ENCODE measurements around the gene CALHM5. TPM values are rescaled to one million over a fixed set of nuclear protein-coding genes. Genes with fewer than 3 reads are reported as not detected.

Gene CALHM5
- total and polyA plus RNA-seq, 10 of the 15 experiments (the other 5 are each of a cell fraction or from before 2014, with no cell fraction given): not detected

DNA sequence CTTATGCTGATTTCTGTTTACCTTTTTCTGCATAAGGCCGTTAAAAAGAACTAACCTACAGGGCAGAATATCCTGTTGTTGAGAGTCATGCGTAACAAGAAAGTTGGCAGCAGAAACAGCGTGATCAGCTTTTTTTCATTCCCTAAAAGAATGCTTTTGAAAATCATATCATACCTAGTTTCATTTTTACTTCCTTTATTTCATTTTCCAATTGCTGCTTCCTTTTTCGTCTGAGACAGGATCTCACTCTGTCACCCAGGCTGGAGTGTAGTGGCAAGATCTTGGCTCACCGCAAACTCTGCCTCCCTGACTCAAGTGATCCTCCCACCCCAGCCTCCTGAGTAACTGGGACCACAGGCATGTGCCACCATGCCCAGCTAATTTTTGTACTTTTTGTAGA lies 46.2 kb upstream of the CALHM5 start:
- no TSS peak for BruUV-seq (replicated peaks)
- Histone ChIP-seq H3K36me3 (ENCODE audit: control insufficient read depth in 2 of 2, insufficient read depth in 2 of 2, low read length in 1 of 2) (no peaks in the 10 kb centered on the region), H3K79me2 (ENCODE audit: control insufficient read depth, insufficient read depth, low read length) (no peaks in the 10 kb centered on the region), H3K4me3 (no peak overlapping the region), H3K4me1 (ENCODE audit: control insufficient read depth, insufficient read depth, low read length) (peaks cover 17% of the 10 kb centered on the region), H3K4me2 (ENCODE audit: control insufficient read depth, insufficient read depth) (peak overlapping the region; percentile 14; the same call in 1 of the 2 replicates), H3K27ac (ENCODE audit: control insufficient read depth, insufficient read depth) (no peak overlapping the region), H4K20me1 (ENCODE audit: control insufficient read depth, insufficient read depth) (no peaks in the 10 kb centered on the region), H3K9ac (ENCODE audit: control insufficient read depth, insufficient read depth, low read length) (no peak overlapping the region), H2AFZ (ENCODE audit: control insufficient read depth, low read depth, low read length) (no peak overlapping the region), H3K27me3 (replicated peaks in 1 of 2; ENCODE audit: control insufficient read depth in 2 of 2, insufficient read depth in 2 of 2, low read length in 1 of 2) (no peaks in the 10 kb centered on the region; a peak in 2 of 4 replicates), H3K9me3 (replicated peaks; ENCODE audit: control insufficient read depth, insufficient read depth, low read length) (no peaks in the 10 kb centered on the region)
- no peak; the same call in 2 of the 3 replicates for ATAC-seq
- TF ChIP-seq CBX3 (IDR thresholded peaks at IDR 0.05; ENCODE audit: borderline replicate concordance, low read depth) (no peak), BHLHE40 (IDR thresholded peaks at IDR 0.05; ENCODE audit: borderline replicate concordance in 1 of 2, low read depth in 2 of 2, low read length in 1 of 2) (peak; percentile 12 to 17; a peak in 1 of 4 replicates), IKZF2 (IDR thresholded peaks at IDR 0.05) (peak in 1 of 2 experiments; percentile 46; a peak in 1 of 4 replicates), IKZF1 (conservative IDR thresholded peaks at IDR 0.05) (peak; percentile 40)
- CTCF ChIA-PET: no interaction called here
- in situ Hi-C loops (cut with MboI) (no loop called here), intact Hi-C loops (cut with micrococcal nuclease; ENCODE audit: unreplicated experiment) (no loop called here)
- POLR2A ChIA-PET: no interaction called here
- FAIRE-seq: no peak
- RAD21 ChIA-PET (ENCODE audit: unreplicated experiment): no interaction called here
- SMC1A ChIA-PET (ENCODE audit: uncharacterized antibody, unreplicated experiment): interaction anchor here (0.6 kb wide), 1 partner anchor 113 kb away, joined by 3 read pairs; no protein-coding TSS in a partner anchor
- DNase-seq (ENCODE audit: low read depth, low spot score): no peak
- 48% methylated on average over 5 of the region's 5 CpGs for WGBS (ENCODE audit: insufficient coverage, insufficient replicate concordance, low lambda C conversion rate, missing lambda C conversion rate)

- no peak overlapping the region for H3K9ac ChIP-seq (ENCODE audit: control insufficient read depth, insufficient read depth, low read length)
- peaks cover 17% of the 10 kb centered on the region for H3K4me1 ChIP-seq (ENCODE audit: control insufficient read depth, insufficient read depth, low read length)
- H3K27ac ChIP-seq (ENCODE audit: control insufficient read depth, insufficient read depth): no peak overlapping the region
- BruUV-seq (replicated peaks): no TSS peak
- no peaks in the 10 kb centered on the region; a peak in 2 of 4 replicates for H3K27me3 ChIP-seq (replicated peaks in 1 of 2; ENCODE audit: control insufficient read depth in 2 of 2, insufficient read depth in 2 of 2, low read length in 1 of 2)
- intact Hi-C loops (cut with micrococcal nuclease; ENCODE audit: unreplicated experiment) (no loop called here), in situ Hi-C loops (cut with MboI) (no loop called here)
- H2AFZ ChIP-seq (ENCODE audit: control insufficient read depth, low read depth, low read length): no peak overlapping the region
- no peaks in the 10 kb centered on the region for H3K79me2 ChIP-seq (ENCODE audit: control insufficient read depth, insufficient read depth, low read length)
- no peaks in the 10 kb centered on the region for H3K36me3 ChIP-seq (ENCODE audit: control insufficient read depth in 2 of 2, insufficient read depth in 2 of 2, low read length in 1 of 2)
- no peak for TF ChIP-seq CHD1 (IDR thresholded peaks at IDR 0.05; ENCODE audit: low read depth, low read length)
- H4K20me1 ChIP-seq (ENCODE audit: control insufficient read depth, insufficient read depth): no peaks in the 10 kb centered on the region
- DNase-seq (ENCODE audit: low read depth, low spot score) (no peak), ATAC-seq (no peak), FAIRE-seq (no peak)
- SMC1A ChIA-PET (ENCODE audit: uncharacterized antibody, unreplicated experiment): no interaction called here
- H3K9me3 ChIP-seq (replicated peaks; ENCODE audit: control insufficient read depth, insufficient read depth, low read length): no peaks in the 10 kb centered on the region
- CTCF ChIA-PET: interaction anchor here (1.0 kb wide), 1 partner anchor 179 kb away, joined by 3 read pairs; no protein-coding TSS in a partner anchor
- 100% methylated on average over 1 of the region's 1 CpG for WGBS (ENCODE audit: insufficient coverage, insufficient replicate concordance, low lambda C conversion rate, missing lambda C conversion rate)
- no peak overlapping the region for H3K4me2 ChIP-seq (ENCODE audit: control insufficient read depth, insufficient read depth)
- POLR2A ChIA-PET: interaction anchor here (0.7 kb wide), 1 partner anchor 156 kb away, joined by 5 read pairs; no protein-coding TSS in a partner anchor
- RAD21 ChIA-PET (ENCODE audit: unreplicated experiment): no interaction called here
- no peak overlapping the region for H3K4me3 ChIP-seq
These were observed 44.3 kb upstream of the CALHM5 start for GRCh38 chr6:116467096-116467495.
